H1 (cell line): ENCODE results near the gene EXOC2. TPM values are rescaled to one million over a fixed set of nuclear protein-coding genes. Genes with fewer than 3 reads are reported as not detected.

Experiments used
- CTCF ChIA-PET: fragments of 300-600 bp; sonication (Branson Sonifier 250); formaldehyde crosslinking; loops from one replicate; lab custom pipeline; 2021; ENCODE audit not compliant: partially characterized antibody; lab: Charles Lee
- POLR2A ChIA-PET: fragments of 300-600 bp; sonication (Branson Sonifier 250); formaldehyde crosslinking; loops from one replicate; lab custom pipeline; 2021; ENCODE audit warnings: inconsistent platforms; ENCODE audit not compliant: partially characterized antibody; lab: Charles Lee
- DNase-seq, 2 experiments: peaks; one replicate each; pipeline versions ENCODE4 v3.0.0 to v3.0.0-alpha.2; 2010 to 2022; ENCODE audit warnings: low spot score in 2 of 2, low read depth in 1 of 2, mixed read lengths in 1 of 2
- FAIRE-seq: peaks from 2 replicates; lab custom pipeline; 2011; peaks lifted over from hg19 to GRCh38; lab: Jason Lieb, UNC
- H2AFZ ChIP-seq: 2 replicates; pipeline ENCODE4 v1.8.1; 2012; ENCODE audit warnings: low read length, inconsistent platforms
- H2AK5ac ChIP-seq: 2 replicates; pipeline ENCODE4 v1.6.1; 2013; ENCODE audit warnings: low read depth, low read length
- H2BK120ac ChIP-seq: replicated peaks from 2 replicates; pipeline ENCODE3; 2013; ENCODE audit warnings: low read depth, low read length, inconsistent platforms
- H2BK12ac ChIP-seq: 2 replicates; pipeline ENCODE4 v1.6.1; 2013; ENCODE audit warnings: low read depth, low read length
- H2BK15ac ChIP-seq: 2 replicates; pipeline ENCODE4 v1.6.1; 2013; ENCODE audit warnings: low read length
- H2BK20ac ChIP-seq: 2 replicates; pipeline ENCODE4 v1.6.1; 2013; ENCODE audit warnings: low read length
- H2BK5ac ChIP-seq: 2 replicates; pipeline ENCODE4 v1.6.1; 2013; ENCODE audit warnings: low read depth, low read length
- H3K14ac ChIP-seq: 2 replicates; pipeline ENCODE4 v1.6.1; 2013; ENCODE audit warnings: inconsistent platforms; ENCODE audit not compliant: insufficient read length
- H3K18ac ChIP-seq: 2 replicates; pipeline ENCODE4 v1.6.1; 2013; ENCODE audit warnings: low read length; ENCODE audit errors: extremely low read depth
- H3K23ac ChIP-seq: 2 replicates; pipeline ENCODE4 v1.6.1; 2013; ENCODE audit warnings: inconsistent platforms; ENCODE audit not compliant: insufficient read length
- H3K23me2 ChIP-seq: 2 replicates; pipeline ENCODE4 v1.6.1; 2013; ENCODE audit warnings: low read depth, low read length
- H3K27ac ChIP-seq: 2 replicates; pipeline ENCODE4 v1.6.1; 2011; ENCODE audit warnings: low read depth, low read length, inconsistent platforms
- H3K27me3 ChIP-seq, 4 experiments: replicated peaks in 1 of 4; 1 replicate in 1 of 4; 2 replicates in 3 of 4; pipeline versions ENCODE4 v1.6.1 to v1.8.1; 2011 to 2013; ENCODE audit warnings: low read length in 3 of 4, mild to moderate bottlenecking in 3 of 4, inconsistent platforms in 2 of 4, mixed read lengths in 2 of 4, moderate library complexity in 1 of 4; ENCODE audit not compliant: control insufficient read depth in 3 of 4, insufficient read depth in 3 of 4; ENCODE audit errors: extremely low read depth in 1 of 4
- H3K36me3 ChIP-seq, 4 experiments: 2 replicates each; pipeline versions ENCODE4 v1.6.1 to v1.8.1; 2011 to 2013; ENCODE audit warnings: mild to moderate bottlenecking in 4 of 4, low read length in 3 of 4, moderate library complexity in 2 of 4, control low read depth in 1 of 4, inconsistent platforms in 1 of 4; ENCODE audit not compliant: insufficient read depth in 4 of 4, control insufficient read depth in 2 of 4
- H3K4ac ChIP-seq: replicated peaks from 2 replicates; pipeline ENCODE3; 2013; ENCODE audit warnings: low read length, low read depth, mixed read lengths, inconsistent platforms; ENCODE audit not compliant: insufficient read length
- H3K4me1 ChIP-seq, 4 experiments: replicated peaks in 1 of 4; 1 replicate in 1 of 4; 2 replicates in 3 of 4; pipeline versions ENCODE4 v1.6.1 to v1.8.1; 2011 to 2013; ENCODE audit warnings: low read length in 3 of 4, inconsistent platforms in 2 of 4, mixed read lengths in 1 of 4; ENCODE audit not compliant: insufficient read depth in 4 of 4, control insufficient read depth in 3 of 4
- H3K4me2 ChIP-seq, 2 experiments: 2 replicates each; pipeline versions ENCODE4 v1.6.1 to v1.8.1; 2011 to 2013; ENCODE audit warnings: low read depth in 2 of 2, low read length in 2 of 2, control low read depth in 1 of 2, inconsistent platforms in 1 of 2, mild to moderate bottlenecking in 1 of 2; ENCODE audit not compliant: insufficient read depth in 1 of 2
- H3K4me3 ChIP-seq, 4 experiments: fragments of 200-600, 300-600 bp in 1 of 4; sonication (generic), shearing (Covaris generic), sonication (Bioruptor Twin) in 1 of 4; 2 replicates each; pipeline versions ENCODE4 v1.5.1 to v1.8.1; 2011 to 2016; ENCODE audit warnings: low read length in 4 of 4, low read depth in 3 of 4, control low read depth in 2 of 4, inconsistent platforms in 2 of 4, mild to moderate bottlenecking in 2 of 4, mixed read lengths in 1 of 4, moderate library complexity in 1 of 4; ENCODE audit not compliant: insufficient read depth in 2 of 4; ENCODE audit errors: extremely low read depth in 1 of 4
- H3K56ac ChIP-seq: replicated peaks from 2 replicates; pipeline ENCODE3; 2013; ENCODE audit warnings: low read depth, mild to moderate bottlenecking, mixed read lengths, low read length, inconsistent platforms; ENCODE audit not compliant: insufficient read length
- H3K79me1 ChIP-seq: 2 replicates; pipeline ENCODE4 v1.6.1; 2013; ENCODE audit warnings: low read depth, low read length, control low read depth
- H3K79me2 ChIP-seq, 2 experiments: 2 replicates each; pipeline versions ENCODE4 v1.6.1 to v1.8.1; 2012 to 2013; ENCODE audit warnings: low read length in 2 of 2, mild to moderate bottlenecking in 2 of 2, inconsistent platforms in 1 of 2; ENCODE audit not compliant: insufficient read depth in 2 of 2, control insufficient read depth in 1 of 2
- H3K9ac ChIP-seq, 4 experiments: replicated peaks in 1 of 4; 1 replicate in 1 of 4; 2 replicates in 3 of 4; pipeline versions ENCODE4 v1.6.1 to v1.8.1; 2011 to 2013; ENCODE audit warnings: low read depth in 3 of 4, low read length in 3 of 4, control low read depth in 2 of 4, mild to moderate bottlenecking in 2 of 4, moderate library complexity in 2 of 4, inconsistent platforms in 1 of 4; ENCODE audit errors: extremely low read depth in 1 of 4
- H3K9me3 ChIP-seq, 2 experiments: 2 replicates each; pipeline versions ENCODE4 v1.6.1 to v1.8.1; 2012 to 2013; ENCODE audit warnings: mild to moderate bottlenecking in 2 of 2, moderate library complexity in 2 of 2, control low read depth in 1 of 2, inconsistent platforms in 1 of 2, low read depth in 1 of 2, low read length in 1 of 2, mixed read lengths in 1 of 2; ENCODE audit not compliant: insufficient read depth in 2 of 2
- H4K20me1 ChIP-seq, 2 experiments: replicated peaks in 1 of 2; 2 replicates each; pipeline versions ENCODE3 to v1.8.1; 2011 to 2013; ENCODE audit warnings: inconsistent platforms in 2 of 2, low read length in 2 of 2, mild to moderate bottlenecking in 1 of 2; ENCODE audit not compliant: insufficient read depth in 2 of 2, control insufficient read depth in 1 of 2
- H4K5ac ChIP-seq: 2 replicates; pipeline ENCODE4 v1.6.1; 2013; ENCODE audit warnings: low read length, low read depth, mixed read lengths, inconsistent platforms; ENCODE audit not compliant: insufficient read length
- H4K8ac ChIP-seq: 2 replicates; pipeline ENCODE4 v1.8.0; 2013; ENCODE audit warnings: mild to moderate bottlenecking, moderate library complexity, low read length, inconsistent platforms; ENCODE audit not compliant: insufficient read depth; ENCODE audit errors: extremely low read depth
- H4K91ac ChIP-seq: replicated peaks from 2 replicates; pipeline ENCODE3; 2013; ENCODE audit warnings: low read length, mixed read lengths, inconsistent platforms; ENCODE audit not compliant: insufficient read length
- NANOG ChIP-seq: IDR thresholded peaks from 2 replicates; pipeline ENCODE4 v1.6.1; 2011; ENCODE audit warnings: low read length, low read depth, mild to moderate bottlenecking, inconsistent platforms; ENCODE audit not compliant: insufficient read depth, poor library complexity, severe bottlenecking
- SRF ChIP-seq: IDR thresholded peaks from 2 replicates; pipeline ENCODE4 v1.6.1; 2011; ENCODE audit warnings: mild to moderate bottlenecking, low read depth, low read length, moderate library complexity
- WGBS, 2 experiments: shearing (Covaris generic) in 1 of 2; methylation state at CpG; one replicate each; pipeline versions ENCODE4 v1.1.6 to v1.1.7; 2013 to 2015; ENCODE audit warnings: low lambda C conversion rate in 2 of 2, mixed read lengths in 2 of 2, inconsistent platforms in 1 of 2, low coverage in 1 of 2, missing lambda C conversion rate in 1 of 2; ENCODE audit not compliant: insufficient replicate concordance in 2 of 2, insufficient coverage in 1 of 2, insufficient read length in 1 of 2; ENCODE audit errors: extremely low coverage in 1 of 2, missing lambda C conversion rate in 1 of 2; 5-methylcytosine and 5-hydroxymethylcytosine counted together
- polyA plus RNA-seq, 7 experiments: library from polyadenylated mRNA; depleted of rRNA in 3 of 7; stranded (reverse) in 5 of 7; unstranded in 2 of 7; fragments of >200 nt in 5 of 7; fragments of 200-250 nt in 2 of 7; gene quantifications; 1 replicate in 5 of 7; 2 replicates in 1 of 7; 4 replicates in 1 of 7; pipeline versions ENCODE4 v1.2.1 to v1.2.3, GENCODE V29; 2011 to 2013; ENCODE audit warnings: missing spikeins in 2 of 7, mixed read lengths in 2 of 7
- total RNA-seq: library from RNA; stranded (reverse); fragmentation: NEBNext Ultra II Directional; extraction: Animal tissue kit (Norgen Biotek cat#: 25700); gene quantifications from 2 replicates; pipeline ENCODE4 v1.2.1, GENCODE V29; 2021

The EXOC2 gene
- total and polyA plus RNA-seq, 2 of the 8 experiments (the other 6 are each of a cell fraction or from before 2014, with no cell fraction given) = 25.5 to 44.4 TPM

DNA sequence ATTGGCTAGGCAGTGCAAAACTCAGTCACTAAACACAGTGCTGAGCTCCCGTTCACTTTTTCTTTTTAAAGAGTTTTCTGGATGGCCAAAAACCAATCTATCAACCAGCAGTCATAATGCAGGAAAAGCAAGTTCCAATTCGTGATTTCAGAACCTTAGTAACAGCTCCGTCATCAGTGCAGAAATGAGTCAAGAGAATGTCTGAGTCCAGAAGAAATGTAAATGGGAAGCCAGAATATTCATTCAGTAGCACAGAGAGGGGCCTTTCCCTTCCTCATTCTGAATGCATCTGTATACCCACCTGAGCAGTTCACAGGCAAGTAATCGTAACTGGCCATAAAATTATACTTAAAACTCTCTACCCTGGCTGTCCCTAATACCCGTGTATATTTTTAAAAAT lies 56.5 kb downstream of the EXOC2 start:
- Histone ChIP-seq H2BK120ac (no peak overlapping the region), H3K27ac (no peak overlapping the region), H4K5ac (no peak overlapping the region), H4K20me1 (no peaks in the 10 kb centered on the region), H2BK12ac (no peak overlapping the region), H3K36me3 (peaks cover 0 to 14% (median 2%) of the 10 kb centered on the region in 4 experiments; a peak in 6 of 8 replicates), H4K8ac (no peak overlapping the region), H2BK15ac (no peak overlapping the region), H3K18ac (no peak overlapping the region), H3K23ac (no peak overlapping the region), H3K23me2 (no peaks in the 10 kb centered on the region), H3K9me3 (no peaks in the 10 kb centered on the region), H3K4me1 (peaks cover 0 to 7% (median 0%) of the 10 kb centered on the region in 4 experiments; a peak in 2 of 7 replicates), H3K79me1 (peaks cover 2% of the 10 kb centered on the region; the same call in 1 of the 2 replicates), H3K79me2 (peaks cover 0 to 27% of the 10 kb centered on the region in 2 experiments; a peak in 3 of 4 replicates), H3K9ac (no peak overlapping the region), H3K4me3 (no peak overlapping the region), H2BK20ac (no peak overlapping the region), H2AFZ (no peak overlapping the region), H3K14ac (no peak overlapping the region), H2AK5ac (no peak overlapping the region), H2BK5ac (no peak overlapping the region), H3K56ac (no peak overlapping the region), H3K4ac (no peak overlapping the region), H3K4me2 (no peak overlapping the region), H4K91ac (no peak overlapping the region), H3K27me3 (no peaks in the 10 kb centered on the region)
- TF ChIP-seq NANOG = no peak
- TF ChIP-seq SRF = no peak
- FAIRE-seq (no peak), DNase-seq (no peak)
- WGBS, 2 experiments = 66% methylated on average over 5 of the region's 5 CpGs; no CpG with 5 or more reads in 1 of the 2 experiments
- ChIA-PET POLR2A (no interaction called here), CTCF (interaction anchor here (0.9 to 2.0 kb wide), 7 partner anchors 14 to 800 kb away, joined by 3 to 8 read pairs (median 4); no protein-coding TSS in a partner anchor)
